CD14-positive monocyte (primary cell): ENCODE data around the gene SYT7. TPM values are rescaled to one million over a fixed set of nuclear protein-coding genes. Genes with fewer than 3 reads are reported as not detected.
A peak's percentile ranks its signal among the peaks of the same experiment; 100 is the strongest.

Experiments
- DNase-seq, 3 donors: peaks; one replicate each; pipeline ENCODE4 v3.0.0-alpha.2; 2011 to 2022
- H2AFZ ChIP-seq: 2 replicates; pipeline ENCODE4 v1.6.0; 2012; ENCODE audit warnings: mild to moderate bottlenecking, low read depth, low read length, inconsistent platforms; ENCODE audit not compliant: insufficient read depth, poor library complexity, severe bottlenecking
- H3K27ac ChIP-seq, 2 donors: 1 replicate in 1 of 2; 2 replicates in 1 of 2; pipeline ENCODE4 v1.5.1; 2012 to 2013; ENCODE audit warnings: low read length in 2 of 2, control low read depth in 1 of 2, inconsistent platforms in 1 of 2, low read depth in 1 of 2, mild to moderate bottlenecking in 1 of 2
- H3K27me3 ChIP-seq, 2 donors: one replicate each; pipeline versions ENCODE4 v1.6.0 to v1.6.1; 2011 to 2013; ENCODE audit warnings: low read length in 2 of 2; ENCODE audit not compliant: control insufficient read depth in 2 of 2, insufficient read depth in 2 of 2
- H3K36me3 ChIP-seq, 2 donors: replicated peaks in 1 of 2; 1 replicate in 1 of 2; 2 replicates in 1 of 2; pipeline versions ENCODE4 v1.5.1 to v1.6.1; 2012 to 2013; ENCODE audit warnings: low read length in 2 of 2, control low read depth in 1 of 2, inconsistent platforms in 1 of 2, mild to moderate bottlenecking in 1 of 2; ENCODE audit not compliant: insufficient read depth in 2 of 2, control insufficient read depth in 1 of 2
- H3K4me1 ChIP-seq, 2 donors: 1 replicate in 1 of 2; 2 replicates in 1 of 2; pipeline versions ENCODE4 v1.5.1 to v1.6.1; 2012 to 2013; ENCODE audit warnings: low read length in 2 of 2, control low read depth in 1 of 2, inconsistent platforms in 1 of 2, mild to moderate bottlenecking in 1 of 2, moderate library complexity in 1 of 2; ENCODE audit not compliant: insufficient read depth in 2 of 2, control insufficient read depth in 1 of 2
- H3K4me2 ChIP-seq: replicated peaks from 2 replicates; pipeline ENCODE3; 2012; ENCODE audit warnings: low read length, moderate library complexity, mild to moderate bottlenecking; ENCODE audit not compliant: poor library complexity, severe bottlenecking; ENCODE audit errors: extremely low read depth
- H3K4me3 ChIP-seq, 3 experiments: fragments of 200-600 bp in 1 of 3; sonication (generic) in 1 of 3; replicated peaks in 1 of 3; 1 replicate in 2 of 3; 2 replicates in 1 of 3; pipeline ENCODE4 v1.5.1; 2011 to 2013; ENCODE audit warnings: low read length in 3 of 3, mild to moderate bottlenecking in 3 of 3, control low read depth in 2 of 3, low read depth in 2 of 3, inconsistent platforms in 1 of 3, moderate library complexity in 1 of 3
- H3K79me2 ChIP-seq: 2 replicates; pipeline ENCODE4 v1.6.0; 2012; ENCODE audit warnings: mild to moderate bottlenecking, control low read depth, inconsistent platforms, low read length, moderate library complexity; ENCODE audit not compliant: insufficient read depth
- H3K9ac ChIP-seq: 2 replicates; pipeline ENCODE4 v1.6.0; 2017; ENCODE audit warnings: low read length, mild to moderate bottlenecking; ENCODE audit not compliant: insufficient read depth, poor library complexity, severe bottlenecking
- H3K9me3 ChIP-seq, 2 donors: replicated peaks in 1 of 2; 1 replicate in 1 of 2; 2 replicates in 1 of 2; pipeline versions ENCODE4 v1.5.1 to v1.6.1; 2012 to 2013; ENCODE audit warnings: low read length in 2 of 2, control low read depth in 1 of 2; ENCODE audit not compliant: control insufficient read depth in 1 of 2, insufficient read depth in 1 of 2
- H4K20me1 ChIP-seq: 2 replicates; pipeline ENCODE4 v1.6.0; 2012; ENCODE audit warnings: mild to moderate bottlenecking, low read length, control low read depth, moderate library complexity; ENCODE audit not compliant: insufficient read depth
- H3K27ac Mint-ChIP-seq, 7 donors: one replicate each; pipeline ENCODE4 v1.8.0; 2020; ENCODE audit warnings: mild to moderate bottlenecking in 7 of 7, mixed read lengths in 7 of 7, moderate library complexity in 6 of 7, inconsistent platforms in 2 of 7
- H3K27me3 Mint-ChIP-seq, 3 donors: one replicate each; pipeline ENCODE4 v1.8.0; 2021 to 2022; ENCODE audit warnings: low read depth in 3 of 3, mild to moderate bottlenecking in 3 of 3, mixed read lengths in 3 of 3, moderate library complexity in 3 of 3, inconsistent platforms in 1 of 3
- H3K36me3 Mint-ChIP-seq, 2 donors: one replicate each; pipeline ENCODE4 v1.8.0; 2020; ENCODE audit warnings: mixed read lengths in 2 of 2, inconsistent platforms in 1 of 2, mild to moderate bottlenecking in 1 of 2
- H3K4me1 Mint-ChIP-seq: one replicate; pipeline ENCODE4 v1.8.0; 2020; ENCODE audit warnings: mild to moderate bottlenecking, mixed read lengths
- H3K4me3 Mint-ChIP-seq, 2 donors: one replicate each; pipeline ENCODE4 v1.8.0; 2020; ENCODE audit warnings: mild to moderate bottlenecking in 2 of 2, mixed read lengths in 2 of 2, moderate library complexity in 1 of 2
- H3K9me3 Mint-ChIP-seq, 7 donors: one replicate each; pipeline ENCODE4 v1.8.0; 2020 to 2022; ENCODE audit warnings: mixed read lengths in 7 of 7, mild to moderate bottlenecking in 6 of 7, moderate library complexity in 6 of 7, inconsistent platforms in 2 of 7
- WGBS: methylation state at CpG from one replicate; pipeline ENCODE4 v1.1.5; 2013; ENCODE audit warnings: missing lambda C conversion rate; ENCODE audit not compliant: insufficient coverage; 5-methylcytosine and 5-hydroxymethylcytosine counted together
- intact Hi-C, 2 donors: fragments of 100-400 bp; cut with micrococcal nuclease; formaldehyde crosslinking; loops; one replicate each; pipeline versions ENCODE4 v1.15.0 to v1.15.1; 2023
- polyA plus RNA-seq, 3 donors: library from polyadenylated mRNA; depleted of rRNA in 1 of 3; unstranded in 2 of 3; stranded (reverse) in 1 of 3; fragments of 300-500 nt in 2 of 3; fragments of >200 nt in 1 of 3; fragmentation: Illumina TruSeq in 2 of 3; gene quantifications; 1 replicate in 2 of 3; 2 replicates in 1 of 3; pipeline ENCODE4 v1.2.3, GENCODE V29; 2012 to 2021
- TF ChIP-seq, protein P1 (sequence below): fragments of 200-600 bp; IDR thresholded peaks from one replicate; pipeline ENCODE4 v1.8.0; 2022; ENCODE audit warnings: antibody characterized with exemption, mild to moderate bottlenecking

The SYT7 gene
- polyA plus RNA-seq, 3 donors, result not detected

DNA sequence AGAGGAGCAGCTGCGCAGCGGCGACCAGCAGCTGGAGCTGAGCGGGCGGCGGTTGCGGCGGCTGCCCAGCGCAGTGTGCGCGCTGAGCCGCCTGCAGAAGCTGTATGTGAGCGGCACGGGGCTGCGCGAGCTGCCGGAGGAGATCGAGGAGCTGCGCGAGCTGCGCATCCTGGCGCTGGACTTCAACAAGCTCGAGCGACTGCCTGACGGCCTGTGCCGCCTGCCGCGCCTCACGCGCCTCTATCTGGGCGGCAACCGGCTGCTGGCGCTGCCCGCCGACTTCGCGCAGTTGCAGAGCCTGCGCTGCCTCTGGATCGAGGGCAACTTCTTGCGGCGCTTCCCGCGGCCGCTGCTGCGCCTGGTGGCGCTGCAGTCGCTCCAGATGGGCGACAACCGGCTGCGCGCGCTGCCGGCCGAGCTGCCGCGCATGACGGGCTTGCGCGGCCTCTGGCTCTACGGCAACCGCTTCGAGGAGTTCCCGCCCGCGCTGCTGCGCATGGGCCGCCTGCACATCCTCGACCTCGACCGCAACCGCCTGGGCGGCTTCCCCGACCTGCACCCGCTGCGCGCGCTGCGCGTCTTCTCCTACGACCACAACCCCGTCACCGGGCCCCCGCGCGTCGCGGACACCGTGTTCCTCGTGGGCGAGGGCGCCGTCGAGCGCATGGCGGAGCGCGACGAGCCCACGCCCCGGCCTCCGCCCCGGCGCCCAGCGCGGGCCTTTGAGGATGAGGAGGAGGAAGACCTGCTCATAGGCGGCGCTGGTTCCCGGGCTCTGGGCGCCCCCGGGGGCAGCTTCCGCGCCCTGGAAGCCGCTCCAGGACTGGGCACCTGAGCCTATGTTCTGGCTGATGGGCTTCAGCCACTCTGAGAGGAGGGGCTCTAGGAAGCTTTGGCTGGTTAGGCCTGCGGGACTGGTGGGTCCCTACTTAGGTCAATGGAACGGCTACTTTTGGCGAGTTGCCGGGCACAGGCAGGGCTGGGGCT is 71.5 kb downstream of the SYT7 start:
- Histone ChIP-seq H3K79me2 (no peaks in the 10 kb centered on the region), H3K4me3 (peak overlapping the region in 1 of 3 experiments; percentile 44), H3K9me3 (peaks cover 0 to 15% of the 10 kb centered on the region in 2 donors), H4K20me1 (no peaks in the 10 kb centered on the region), H3K4me2 (peak overlapping the region; percentile 63), H3K36me3 (no peaks in the 10 kb centered on the region), H2AFZ (peak overlapping the region; percentile 65), H3K27me3 (peaks cover 27 to 50% of the 10 kb centered on the region in 2 donors), H3K27ac (no peak overlapping the region), H3K9ac (no peak overlapping the region), H3K4me1 (peaks cover 4 to 21% of the 10 kb centered on the region in 2 donors)
- Mint-ChIP-seq H3K27me3 (peaks cover 54 to 71% (median 59%) of the 10 kb centered on the region in 3 donors), H3K4me3 (peak overlapping the region; percentile 4 to 67), H3K4me1 (peaks cover 9% of the 10 kb centered on the region), H3K9me3 (peaks cover 0 to 18% (median 4%) of the 10 kb centered on the region in 7 donors), H3K36me3 (peaks cover 0 to 1% of the 10 kb centered on the region in 2 donors), H3K27ac (no peak overlapping the region)
- intact Hi-C loops, result no loop called here
- 4% methylated on average over 116 of the region's 117 CpGs for WGBS
- peak; percentile 34 to 57 (median 52) for DNase-seq
- TF ChIP-seq, protein P1, sequence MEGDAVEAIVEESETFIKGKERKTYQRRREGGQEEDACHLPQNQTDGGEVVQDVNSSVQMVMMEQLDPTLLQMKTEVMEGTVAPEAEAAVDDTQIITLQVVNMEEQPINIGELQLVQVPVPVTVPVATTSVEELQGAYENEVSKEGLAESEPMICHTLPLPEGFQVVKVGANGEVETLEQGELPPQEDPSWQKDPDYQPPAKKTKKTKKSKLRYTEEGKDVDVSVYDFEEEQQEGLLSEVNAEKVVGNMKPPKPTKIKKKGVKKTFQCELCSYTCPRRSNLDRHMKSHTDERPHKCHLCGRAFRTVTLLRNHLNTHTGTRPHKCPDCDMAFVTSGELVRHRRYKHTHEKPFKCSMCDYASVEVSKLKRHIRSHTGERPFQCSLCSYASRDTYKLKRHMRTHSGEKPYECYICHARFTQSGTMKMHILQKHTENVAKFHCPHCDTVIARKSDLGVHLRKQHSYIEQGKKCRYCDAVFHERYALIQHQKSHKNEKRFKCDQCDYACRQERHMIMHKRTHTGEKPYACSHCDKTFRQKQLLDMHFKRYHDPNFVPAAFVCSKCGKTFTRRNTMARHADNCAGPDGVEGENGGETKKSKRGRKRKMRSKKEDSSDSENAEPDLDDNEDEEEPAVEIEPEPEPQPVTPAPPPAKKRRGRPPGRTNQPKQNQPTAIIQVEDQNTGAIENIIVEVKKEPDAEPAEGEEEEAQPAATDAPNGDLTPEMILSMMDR, result peak; percentile 46

DNA sequence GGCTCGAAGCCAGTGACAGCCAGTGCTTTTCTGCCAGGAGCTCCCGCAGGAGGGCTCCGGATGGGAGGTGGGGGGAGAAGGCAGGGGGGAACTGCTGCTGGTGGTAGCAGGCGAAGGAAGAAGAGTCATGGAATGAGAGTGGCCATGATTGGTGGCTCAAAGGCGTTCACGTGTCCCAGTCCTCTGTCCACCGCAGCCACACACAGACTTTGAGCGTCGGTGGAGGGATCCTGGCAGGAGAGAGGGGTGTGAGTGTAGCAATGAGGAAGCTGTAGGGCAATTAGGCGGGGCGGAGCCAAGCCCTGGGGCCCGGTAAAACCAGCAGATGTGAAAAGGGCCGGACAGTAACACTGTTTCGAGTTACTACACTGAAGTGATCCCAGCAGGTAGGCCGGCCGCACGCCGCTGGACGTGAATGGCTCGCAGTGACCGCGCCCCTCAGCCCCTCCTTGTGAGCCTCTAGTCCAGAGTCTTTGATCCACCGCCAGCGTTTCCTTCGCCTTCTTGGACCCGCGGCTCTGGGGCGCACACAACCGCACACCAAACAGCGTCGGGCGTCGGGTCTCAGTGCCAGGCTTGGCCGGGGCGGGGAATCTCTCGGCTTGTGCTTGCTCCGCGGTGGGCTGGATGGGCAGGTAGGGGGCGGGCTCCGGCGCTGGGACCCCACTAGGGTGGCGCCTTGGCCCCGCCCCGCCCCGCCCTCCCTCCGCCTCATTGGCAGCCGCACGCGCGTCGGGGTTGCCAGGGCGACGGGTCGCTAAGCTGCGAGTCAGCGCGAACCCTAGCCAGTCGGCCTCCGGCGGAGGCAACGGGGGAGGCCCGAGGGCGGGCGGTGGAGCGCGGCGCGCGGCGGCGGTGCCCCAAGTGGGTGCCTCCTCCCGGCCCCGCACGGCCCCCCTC is 72.7 kb downstream of the SYT7 start, which contains the start of gene LRRC10B:
Gene LRRC10B, plus strand, starts transcription at position 788 of the 900 bp plus-strand sequence. CDS start 250 bp downstream, outside the sequence.
- peak within 1 kb of the TSS in 1 of 7 donors; percentile 16 for H3K27ac Mint-ChIP-seq
- peak; percentile 14 to 32 (median 23) for DNase-seq
- Histone ChIP-seq H3K4me2 (peak within 1 kb of the TSS; percentile 66), H3K27me3 (peaks cover 27 to 50% of the 10 kb centered on the region in 2 donors), H3K27ac (no peak within 1 kb of the TSS), H3K9ac (no peak within 1 kb of the TSS), H2AFZ (peak within 1 kb of the TSS; percentile 65), H3K79me2 (no peaks in the 10 kb centered on the region), H3K4me3 (peak within 1 kb of the TSS; percentile 13 to 65 (median 33)), H4K20me1 (no peaks in the 10 kb centered on the region), H3K4me1 (peaks cover 4 to 21% of the 10 kb centered on the region in 2 donors), H3K9me3 (peaks cover 0 to 15% of the 10 kb centered on the region in 2 donors), H3K36me3 (no peaks in the 10 kb centered on the region)
- TF ChIP-seq, protein P1, result no peak
- H3K4me1 Mint-ChIP-seq, result peaks cover 9% of the 10 kb centered on the region
- under 1% methylated on average over 71 of the region's 74 CpGs for WGBS
- peaks cover 0 to 18% (median 4%) of the 10 kb centered on the region in 7 donors for H3K9me3 Mint-ChIP-seq
- intact Hi-C loops, result no loop called here
- peak within 1 kb of the TSS; percentile 75 to 89 for H3K4me3 Mint-ChIP-seq
- H3K27me3 Mint-ChIP-seq, result peaks cover 49 to 70% (median 56%) of the 10 kb centered on the region in 3 donors
- H3K36me3 Mint-ChIP-seq, result peaks cover 0 to 1% of the 10 kb centered on the region in 2 donors
